Breast epithelium (tissue), 3 donors: ENCODE data around the gene DNAJC5G.

ENCODE experiments used
- POLR2A ChIP-seq: fragments of 450-650 bp; IDR thresholded peaks from one replicate; pipeline ENCODE4 v1.6.1; 2016; ENCODE audit warnings: antibody characterized with exemption, mild to moderate bottlenecking, moderate library complexity
- POLR2AphosphoS5 ChIP-seq, 3 donors: sonication (generic); formaldehyde crosslinking; IDR thresholded peaks; one replicate each; pipeline ENCODE4 v1.6.1; 2017; ENCODE audit warnings: antibody characterized with exemption in 3 of 3
- TF ChIP-seq, protein P1 (sequence below), 3 donors: fragments of 450-650 bp; IDR thresholded peaks; one replicate each; pipeline ENCODE4 v1.5.1; 2016 to 2017; ENCODE audit warnings: antibody characterized with exemption in 3 of 3, mild to moderate bottlenecking in 3 of 3, moderate library complexity in 3 of 3

DNA sequence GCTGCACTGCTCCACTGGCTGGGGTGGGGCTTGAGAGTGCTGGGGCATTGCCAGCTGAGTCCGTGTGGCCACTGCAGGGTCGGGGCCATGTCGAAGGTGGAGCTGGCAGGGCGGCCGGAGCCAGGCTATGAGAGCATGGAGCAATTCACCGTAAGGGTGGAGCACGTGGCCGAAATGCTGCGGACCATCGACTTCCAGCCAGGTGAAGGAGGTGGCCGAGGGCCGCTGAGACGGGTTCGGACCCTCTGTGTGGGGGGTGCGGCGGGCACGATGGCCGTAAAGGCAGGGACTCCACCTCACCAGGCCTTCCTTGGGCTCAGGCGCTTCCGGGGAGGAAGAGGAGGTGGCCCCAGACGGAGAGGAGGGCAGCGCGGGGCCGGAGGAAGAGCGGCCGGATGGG, 30.9 kb downstream of the DNAJC5G start:
- TF ChIP-seq POLR2A (no peak), POLR2AphosphoS5 (IDR thresholded peaks at IDR 0.05) (no peak)
- TF ChIP-seq, protein P1, sequence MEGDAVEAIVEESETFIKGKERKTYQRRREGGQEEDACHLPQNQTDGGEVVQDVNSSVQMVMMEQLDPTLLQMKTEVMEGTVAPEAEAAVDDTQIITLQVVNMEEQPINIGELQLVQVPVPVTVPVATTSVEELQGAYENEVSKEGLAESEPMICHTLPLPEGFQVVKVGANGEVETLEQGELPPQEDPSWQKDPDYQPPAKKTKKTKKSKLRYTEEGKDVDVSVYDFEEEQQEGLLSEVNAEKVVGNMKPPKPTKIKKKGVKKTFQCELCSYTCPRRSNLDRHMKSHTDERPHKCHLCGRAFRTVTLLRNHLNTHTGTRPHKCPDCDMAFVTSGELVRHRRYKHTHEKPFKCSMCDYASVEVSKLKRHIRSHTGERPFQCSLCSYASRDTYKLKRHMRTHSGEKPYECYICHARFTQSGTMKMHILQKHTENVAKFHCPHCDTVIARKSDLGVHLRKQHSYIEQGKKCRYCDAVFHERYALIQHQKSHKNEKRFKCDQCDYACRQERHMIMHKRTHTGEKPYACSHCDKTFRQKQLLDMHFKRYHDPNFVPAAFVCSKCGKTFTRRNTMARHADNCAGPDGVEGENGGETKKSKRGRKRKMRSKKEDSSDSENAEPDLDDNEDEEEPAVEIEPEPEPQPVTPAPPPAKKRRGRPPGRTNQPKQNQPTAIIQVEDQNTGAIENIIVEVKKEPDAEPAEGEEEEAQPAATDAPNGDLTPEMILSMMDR (IDR thresholded peaks at IDR 0.05): no peak
